VCaP (cell line): Measurements from ENCODE around the gene SLC16A7.
A peak's percentile ranks its signal among the peaks of the same experiment; 100 is the strongest.

ENCODE experiments used
- H3K27ac ChIP-seq: fragments of 450-650 bp; 2 replicates; pipeline ENCODE4 v1.5.1; 2017
- TF ChIP-seq, protein P1 (sequence below): fragments of 450-650 bp; conservative IDR thresholded peaks from 2 replicates; pipeline ENCODE4 v1.5.1; 2017; ENCODE audit warnings: mild to moderate bottlenecking, moderate library complexity

Gene SLC16A7

DNA sequence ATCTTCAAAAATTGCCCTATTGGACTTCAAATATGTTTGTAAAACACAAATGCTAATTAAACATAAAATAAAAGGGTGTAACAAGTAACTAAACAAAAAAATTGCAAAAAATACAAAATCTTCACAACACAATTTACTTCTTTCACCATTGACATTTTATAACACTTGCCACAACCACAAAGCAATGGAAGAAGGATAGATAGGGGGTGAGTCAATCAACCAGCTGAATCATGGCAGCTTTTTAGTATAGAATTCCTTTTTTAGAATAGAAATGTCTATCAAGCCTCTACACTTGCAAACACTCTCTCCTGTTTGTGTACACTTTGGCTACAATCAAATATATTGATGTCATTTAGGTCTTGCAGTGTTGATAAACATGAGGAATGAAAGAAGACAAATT lies 232.7 kb downstream of the SLC16A7 start:
- H3K27ac ChIP-seq, result no peak overlapping the region
- TF ChIP-seq, protein P1, sequence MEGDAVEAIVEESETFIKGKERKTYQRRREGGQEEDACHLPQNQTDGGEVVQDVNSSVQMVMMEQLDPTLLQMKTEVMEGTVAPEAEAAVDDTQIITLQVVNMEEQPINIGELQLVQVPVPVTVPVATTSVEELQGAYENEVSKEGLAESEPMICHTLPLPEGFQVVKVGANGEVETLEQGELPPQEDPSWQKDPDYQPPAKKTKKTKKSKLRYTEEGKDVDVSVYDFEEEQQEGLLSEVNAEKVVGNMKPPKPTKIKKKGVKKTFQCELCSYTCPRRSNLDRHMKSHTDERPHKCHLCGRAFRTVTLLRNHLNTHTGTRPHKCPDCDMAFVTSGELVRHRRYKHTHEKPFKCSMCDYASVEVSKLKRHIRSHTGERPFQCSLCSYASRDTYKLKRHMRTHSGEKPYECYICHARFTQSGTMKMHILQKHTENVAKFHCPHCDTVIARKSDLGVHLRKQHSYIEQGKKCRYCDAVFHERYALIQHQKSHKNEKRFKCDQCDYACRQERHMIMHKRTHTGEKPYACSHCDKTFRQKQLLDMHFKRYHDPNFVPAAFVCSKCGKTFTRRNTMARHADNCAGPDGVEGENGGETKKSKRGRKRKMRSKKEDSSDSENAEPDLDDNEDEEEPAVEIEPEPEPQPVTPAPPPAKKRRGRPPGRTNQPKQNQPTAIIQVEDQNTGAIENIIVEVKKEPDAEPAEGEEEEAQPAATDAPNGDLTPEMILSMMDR, result no peak

DNA sequence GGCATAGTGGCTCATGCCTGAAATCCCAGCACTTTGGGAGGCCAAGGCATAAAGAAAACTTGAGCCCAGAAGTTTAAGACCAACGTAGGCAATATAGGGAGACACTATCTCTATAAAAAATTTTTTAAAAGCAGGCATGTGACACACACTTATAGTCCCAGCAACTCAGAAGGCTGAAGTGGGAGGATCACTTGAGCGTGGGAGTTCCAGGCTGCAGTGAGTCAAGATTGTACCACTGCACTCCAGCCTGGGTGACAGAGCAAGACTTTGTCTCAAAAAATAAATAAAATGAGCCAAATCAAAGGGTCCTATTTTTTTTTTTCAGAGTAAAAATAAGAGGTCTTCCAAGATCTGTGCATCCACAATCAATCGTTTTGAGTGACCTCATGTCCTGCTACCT lies 237.6 kb downstream of the SLC16A7 start:
- no peak overlapping the region for H3K27ac ChIP-seq
- TF ChIP-seq, protein P1, result no peak

DNA sequence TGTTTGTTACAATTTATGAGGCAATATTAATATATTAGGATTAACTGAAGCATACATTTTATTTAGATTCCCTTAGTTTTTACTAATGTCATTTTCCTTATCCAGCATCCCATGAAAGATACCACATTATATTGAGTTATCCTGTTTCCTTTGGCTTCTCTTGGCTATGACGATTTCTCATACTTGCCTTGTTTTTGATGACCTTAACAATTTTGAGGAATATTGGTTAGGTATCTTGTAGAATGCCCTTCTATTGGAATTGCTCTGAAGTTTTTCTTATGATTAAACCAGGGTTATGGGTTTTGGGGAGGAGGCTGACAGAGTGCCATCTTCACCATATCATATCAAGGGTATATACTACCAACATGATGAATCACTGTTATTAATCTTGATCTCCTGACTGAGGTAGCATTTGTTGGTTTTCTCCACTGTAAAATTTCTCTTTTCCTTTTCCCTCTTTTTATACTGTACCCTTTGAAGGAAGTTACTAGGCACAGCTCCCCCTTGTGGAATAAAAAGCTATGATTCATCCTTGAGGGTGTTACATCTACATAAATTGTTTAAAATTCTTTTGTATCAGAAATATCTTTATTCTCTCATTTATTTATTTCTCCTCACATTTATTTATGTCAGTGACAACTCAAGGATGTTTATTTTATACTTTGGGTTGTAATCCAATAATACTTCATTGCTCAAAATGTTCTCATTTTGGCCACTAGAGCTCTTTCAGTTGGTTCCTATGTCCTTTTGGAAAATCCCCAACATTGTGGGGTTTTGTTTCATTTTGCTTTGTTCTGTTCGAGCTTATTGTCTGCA lies 239.0 kb downstream of the SLC16A7 start:
- TF ChIP-seq, protein P1, result peak; percentile 70
- H3K27ac ChIP-seq, result no peak overlapping the region
